HFFc6 (cell line): Measurements from ENCODE around the gene ERBB2. TPM values are rescaled to one million over a fixed set of nuclear protein-coding genes. Genes with fewer than 3 reads are reported as not detected.

ENCODE experiments used
- DNase-seq: peaks from one replicate; pipeline ENCODE4 v3.0.0-alpha.2; 2018
- H3K27ac Mint-ChIP-seq: 2 replicates; pipeline ENCODE4 v1.8.0; 2020; ENCODE audit warnings: mild to moderate bottlenecking, mixed read lengths
- H3K27me3 Mint-ChIP-seq: 2 replicates; pipeline ENCODE4 v1.8.0; 2021; ENCODE audit warnings: mild to moderate bottlenecking, moderate library complexity, mixed read lengths; ENCODE audit not compliant: insufficient read depth
- H3K36me3 Mint-ChIP-seq: 2 replicates; pipeline ENCODE4 v1.8.0; 2021; ENCODE audit warnings: low read depth, mixed read lengths
- H3K4me1 Mint-ChIP-seq: 2 replicates; pipeline ENCODE4 v1.8.0; 2020; ENCODE audit warnings: low read depth, mixed read lengths
- H3K4me3 Mint-ChIP-seq: 2 replicates; pipeline ENCODE4 v1.8.0; 2020; ENCODE audit warnings: mild to moderate bottlenecking, moderate library complexity, mixed read lengths
- H3K9me3 Mint-ChIP-seq: 2 replicates; pipeline ENCODE4 v1.8.0; 2020; ENCODE audit warnings: mild to moderate bottlenecking, mixed read lengths
- CTCF ChIP-seq: fragments of 200-600 bp; sonication (generic); IDR thresholded peaks from 2 replicates; pipeline ENCODE4 v1.5.0; 2021; ENCODE audit warnings: antibody characterized with exemption, mild to moderate bottlenecking
- total RNA-seq, 6 experiments: library from RNA; stranded (reverse); fragmentation: NEBNext Ultra II Directional; extraction: Animal tissue kit (Norgen Biotek cat#: 25700); gene quantifications; 2 replicates in 1 of 6; 3 replicates in 5 of 6; pipeline ENCODE4 v1.2.3, GENCODE V29; 2021

ERBB2 gene
- total RNA-seq, 6 experiments from 2014 or later, result 51.9 to 67.2 (median 61.0) TPM

GRCh38 chr17:39687546-39688474, 12.1 kb upstream of the ERBB2 start, which contains the start of gene PGAP3:
Gene PGAP3, minus strand, starts transcription at chr17:39688057. Its CDS starts 43 bp downstream, at chr17:39688014.
- H3K36me3 Mint-ChIP-seq, result peaks cover 16% of the 10 kb centered on the region
- TF ChIP-seq CTCF, result 0 out of 2 replicates have a peak, but pooled peaks have one; percentile 18
- peak within 1 kb of the TSS; percentile 90 for H3K4me3 Mint-ChIP-seq
- H3K27me3 Mint-ChIP-seq, result no peaks in the 10 kb centered on the region; the same call in none of the 2 replicates
- H3K27ac Mint-ChIP-seq, result peak within 1 kb of the TSS; percentile 88
- peaks cover 21% of the 10 kb centered on the region for H3K4me1 Mint-ChIP-seq
- DNase-seq, result peak; percentile 87
- H3K9me3 Mint-ChIP-seq, result no peaks in the 10 kb centered on the region

GRCh38 chr17:39688475-39688835, 11.4 kb upstream of the ERBB2 start:
- H3K4me1 Mint-ChIP-seq, result peaks cover 21% of the 10 kb centered on the region
- H3K27me3 Mint-ChIP-seq, result no peaks in the 10 kb centered on the region; the same call in none of the 2 replicates
- peak overlapping the region; percentile 90 for H3K4me3 Mint-ChIP-seq
- DNase-seq, result no peak
- no peaks in the 10 kb centered on the region for H3K9me3 Mint-ChIP-seq
- H3K36me3 Mint-ChIP-seq, result peaks cover 16% of the 10 kb centered on the region
- peak overlapping the region; percentile 88 for H3K27ac Mint-ChIP-seq
- TF ChIP-seq CTCF, result no peak

- peaks cover 21% of the 10 kb centered on the region for H3K4me1 Mint-ChIP-seq
- no peaks in the 10 kb centered on the region for H3K9me3 Mint-ChIP-seq
- H3K27ac Mint-ChIP-seq, result peak overlapping the region; percentile 88
- no peaks in the 10 kb centered on the region; the same call in none of the 2 replicates for H3K27me3 Mint-ChIP-seq
- no peak for TF ChIP-seq CTCF
- DNase-seq, result no peak
- peak overlapping the region; percentile 90 for H3K4me3 Mint-ChIP-seq
- H3K36me3 Mint-ChIP-seq, result peaks cover 16% of the 10 kb centered on the region
Measured at GRCh38 chr17:39688945-39689344, 10.9 kb upstream of the ERBB2 start.

- DNase-seq, result no peak
- no peaks in the 10 kb centered on the region for H3K9me3 Mint-ChIP-seq
- H3K4me3 Mint-ChIP-seq, result no peak overlapping the region
- H3K36me3 Mint-ChIP-seq, result no peaks in the 10 kb centered on the region
- H3K27me3 Mint-ChIP-seq, result peaks cover 1% of the 10 kb centered on the region; the same call in 1 of the 2 replicates
- H3K4me1 Mint-ChIP-seq, result peaks cover 10% of the 10 kb centered on the region
- TF ChIP-seq CTCF, result no peak
- H3K27ac Mint-ChIP-seq, result no peak overlapping the region
Measured at GRCh38 chr17:39694593-39694992, 5.3 kb upstream of the ERBB2 start.

- no peak for DNase-seq
- no peak for TF ChIP-seq CTCF
- no peaks in the 10 kb centered on the region for H3K9me3 Mint-ChIP-seq
- no peak overlapping the region for H3K27ac Mint-ChIP-seq
- peaks cover 1% of the 10 kb centered on the region; the same call in 1 of the 2 replicates for H3K27me3 Mint-ChIP-seq
- peaks cover 10% of the 10 kb centered on the region for H3K4me1 Mint-ChIP-seq
- no peaks in the 10 kb centered on the region for H3K36me3 Mint-ChIP-seq
- no peak overlapping the region for H3K4me3 Mint-ChIP-seq
Measured at GRCh38 chr17:39695089-39695474, 4.8 kb upstream of the ERBB2 start.
